H1 (cell line): ENCODE measurements around the gene TMPRSS2. TPM values are rescaled to one million over a fixed set of nuclear protein-coding genes. Genes with fewer than 3 reads are reported as not detected.

ENCODE experiments used
- MAFK ChIP-seq: IDR thresholded peaks from 2 replicates; pipeline ENCODE4 v1.6.1; 2012; ENCODE audit warnings: low read depth, mild to moderate bottlenecking, improper control_type of control experiment, low read length
- NRF1 ChIP-seq: IDR thresholded peaks from 2 replicates; pipeline ENCODE4 v1.6.1; 2011; ENCODE audit warnings: mild to moderate bottlenecking, low read depth, low read length, improper control_type of control experiment
- POLR2A ChIP-seq, 2 experiments: IDR thresholded peaks; 1 replicate in 1 of 2; 2 replicates in 1 of 2; pipeline ENCODE4 v1.6.1; 2011; ENCODE audit warnings: low read depth in 2 of 2, low read length in 2 of 2, mild to moderate bottlenecking in 2 of 2; ENCODE audit errors: control extremely low read depth in 1 of 2
- RXRA ChIP-seq: IDR thresholded peaks from 2 replicates; pipeline ENCODE4 v1.6.1; 2011; ENCODE audit warnings: low read depth, mild to moderate bottlenecking, low read length, moderate library complexity; ENCODE audit not compliant: insufficient read depth
- polyA plus RNA-seq, 7 experiments: library from polyadenylated mRNA; depleted of rRNA in 3 of 7; stranded (reverse) in 5 of 7; unstranded in 2 of 7; fragments of >200 nt in 5 of 7; fragments of 200-250 nt in 2 of 7; gene quantifications; 1 replicate in 5 of 7; 2 replicates in 1 of 7; 4 replicates in 1 of 7; pipeline versions ENCODE4 v1.2.1 to v1.2.3, GENCODE V29; 2011 to 2013; ENCODE audit warnings: missing spikeins in 2 of 7, mixed read lengths in 2 of 7
- total RNA-seq: library from RNA; stranded (reverse); fragmentation: NEBNext Ultra II Directional; extraction: Animal tissue kit (Norgen Biotek cat#: 25700); gene quantifications from 2 replicates; pipeline ENCODE4 v1.2.1, GENCODE V29; 2021

TMPRSS2 gene
- total and polyA plus RNA-seq, 2 of the 8 experiments (the other 6 are each of a cell fraction or from before 2014, with no cell fraction given): 9.2 to 11.0 TPM

- TF ChIP-seq POLR2A (IDR thresholded peaks at IDR 0.05; ENCODE audit: control extremely low read depth in 1 of 2, low read depth in 2 of 2, low read length in 2 of 2) (no peak), MAFK (no peak), NRF1 (no peak), RXRA (no peak)
Measured at GRCh38 chr21:41482301-41482700, 25.7 kb downstream of the TMPRSS2 start (continued).
